Astrocyte (in vitro differentiated cells and primary cell): Measurements from ENCODE around the gene GMPR2.

Experiments used
- CTCF ChIP-seq: IDR thresholded peaks from 2 replicates; pipeline ENCODE4 v1.5.1; 2011; ENCODE audit warnings: low read depth, mild to moderate bottlenecking, inconsistent platforms, low read length, moderate library complexity; ENCODE audit not compliant: insufficient read depth
- EZH2 ChIP-seq: IDR thresholded peaks from 2 replicates; pipeline ENCODE4 v1.6.1; 2012; ENCODE audit warnings: mild to moderate bottlenecking, low read length, inconsistent platforms; ENCODE audit not compliant: insufficient read depth

- TF ChIP-seq CTCF, result no peak
- no peak for TF ChIP-seq EZH2
Observed at GRCh38 chr14:24207625-24208024, 25.1 kb upstream of the GMPR2 start.
